DOHH2 (cell line): ENCODE results near the gene B4GALT1.

Experiments used
- CTCF ChIP-seq: fragments of 200-600 bp; sonication (generic); IDR thresholded peaks from one replicate; pipeline ENCODE4 v1.5.1; 2014; ENCODE audit warnings: antibody characterized with exemption, mild to moderate bottlenecking, low read depth, low read length; ENCODE audit not compliant: poor library complexity, severe bottlenecking
- EZH2phosphoT487 ChIP-seq: fragments of 200-600 bp; sonication (generic); IDR thresholded peaks from 2 replicates; pipeline ENCODE4 v1.6.1; 2017; ENCODE audit warnings: borderline replicate concordance, mild to moderate bottlenecking, antibody characterized with exemption, low read length, moderate library complexity, mixed read lengths

DNA sequence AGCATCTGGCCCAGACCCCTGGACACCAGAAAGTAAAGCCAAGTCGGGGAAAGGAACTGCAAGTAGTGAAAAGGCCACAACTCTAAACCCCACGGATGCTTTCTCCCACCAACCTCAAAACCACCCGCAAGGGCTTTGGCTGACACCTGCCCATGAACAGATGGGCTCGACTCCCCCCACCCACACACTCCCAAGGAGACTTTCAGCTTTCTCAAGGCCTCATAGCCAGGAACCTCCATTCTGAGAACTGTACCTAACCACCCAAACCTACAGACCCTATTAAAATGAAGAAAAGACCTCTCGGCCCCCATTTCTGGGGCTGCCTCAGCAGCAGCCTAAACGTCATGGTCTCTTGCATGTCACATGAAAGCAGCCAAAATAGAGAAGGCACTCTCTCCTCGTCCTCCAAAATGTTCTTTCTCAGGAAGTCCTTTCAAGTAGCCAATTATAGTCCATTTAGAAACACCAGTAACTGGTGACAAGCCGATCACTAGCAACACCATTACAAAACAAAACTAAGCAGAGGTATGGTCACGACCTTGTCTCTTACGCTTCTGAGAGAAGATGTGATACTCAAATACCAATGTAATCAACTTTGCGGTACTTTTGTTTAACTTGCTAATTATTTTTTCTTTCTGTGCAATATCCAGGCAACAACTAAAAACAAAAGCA lies 2.9 kb downstream of the B4GALT1 start:
- no peak for TF ChIP-seq CTCF
- TF ChIP-seq EZH2phosphoT487: no peak
